Fibroblast of upper back skin (primary cell): ENCODE data around the gene ARHGEF40.

ENCODE experiments used
- DNase-seq: peaks from one replicate; pipeline ENCODE4 v3.0.0-alpha.2; 2013

ARHGEF40 gene

DNA sequence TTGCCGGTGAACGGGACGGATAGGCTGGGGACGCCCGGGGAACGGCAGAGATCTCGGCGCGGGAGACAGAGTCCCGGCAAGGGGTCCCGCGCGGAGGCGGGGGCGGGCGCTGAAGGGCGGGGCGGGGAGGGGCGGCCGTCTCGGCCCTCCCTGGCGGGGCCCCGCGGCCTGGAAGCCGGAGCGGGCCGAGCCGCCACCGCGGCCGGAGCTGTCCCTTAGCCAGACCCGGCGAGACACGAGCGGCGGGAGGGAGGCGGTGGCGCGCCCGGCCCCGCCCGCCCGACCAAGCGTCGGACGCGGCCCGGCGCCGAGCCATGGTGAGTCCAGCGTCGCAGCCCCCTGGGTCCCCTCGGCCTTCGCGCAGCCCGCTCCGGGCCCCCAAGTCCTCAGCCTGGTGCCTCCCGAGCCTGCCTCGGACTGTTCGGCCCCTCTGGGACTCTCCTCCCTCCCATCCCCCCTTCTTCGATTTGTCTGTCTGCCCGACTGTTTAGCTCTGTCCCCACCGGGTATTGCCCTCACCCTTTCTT lies at the start of gene ARHGEF40:
Gene ARHGEF40 (plus strand): TSS at position 222 of the 527 bp plus-strand sequence. CDS start 93 bp downstream, at position 315.
- peak; percentile 49 for DNase-seq

DNA sequence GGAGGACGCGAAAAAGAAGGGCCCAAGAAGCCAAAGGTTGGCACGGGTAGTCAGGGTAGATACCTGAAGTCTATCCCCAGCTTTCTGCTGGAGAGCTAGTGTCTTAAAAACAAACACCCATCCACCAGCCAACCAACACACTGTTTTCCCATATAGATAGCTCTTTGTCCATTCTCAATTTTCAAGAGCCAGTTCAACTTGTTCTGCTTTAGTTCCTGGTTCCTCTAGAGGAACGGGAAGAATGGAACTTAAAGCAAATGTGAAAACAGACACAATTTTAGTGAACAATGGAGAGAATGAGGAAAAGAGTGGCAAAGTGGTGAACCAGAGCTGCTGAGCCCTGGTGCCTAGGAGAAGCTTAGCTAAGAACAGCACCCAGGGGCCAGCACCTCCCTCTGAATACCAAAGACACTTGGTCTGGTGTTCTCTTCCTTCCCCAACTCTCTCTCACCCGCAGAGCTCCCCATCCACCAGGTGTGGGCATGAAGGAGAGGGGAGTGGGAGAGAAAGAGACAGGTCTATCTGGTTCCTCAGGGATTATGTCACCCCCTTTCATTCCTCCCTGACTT lies 49.0 kb upstream of the ARHGEF40 start:
- DNase-seq: no peak

DNA sequence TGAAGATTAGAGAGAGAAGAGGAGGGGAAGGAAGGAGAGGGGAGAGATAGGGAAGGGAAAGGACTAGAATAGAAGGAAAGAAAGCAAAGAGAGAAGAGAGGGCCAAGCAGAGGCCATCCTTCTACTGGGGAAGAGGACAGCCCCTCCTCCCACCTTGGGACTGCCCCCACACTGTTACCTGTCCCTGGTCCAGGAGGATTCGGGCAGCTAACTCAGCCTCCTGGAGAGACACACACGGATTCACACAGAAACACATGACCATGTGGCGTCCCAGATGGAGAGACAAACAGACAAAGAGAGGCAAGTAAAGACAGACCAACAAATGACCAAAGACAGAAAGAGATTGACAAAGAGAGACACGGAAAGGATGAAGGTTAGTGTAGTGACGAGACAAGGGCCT lies 47.4 kb upstream of the ARHGEF40 start:
- no peak for DNase-seq

DNA sequence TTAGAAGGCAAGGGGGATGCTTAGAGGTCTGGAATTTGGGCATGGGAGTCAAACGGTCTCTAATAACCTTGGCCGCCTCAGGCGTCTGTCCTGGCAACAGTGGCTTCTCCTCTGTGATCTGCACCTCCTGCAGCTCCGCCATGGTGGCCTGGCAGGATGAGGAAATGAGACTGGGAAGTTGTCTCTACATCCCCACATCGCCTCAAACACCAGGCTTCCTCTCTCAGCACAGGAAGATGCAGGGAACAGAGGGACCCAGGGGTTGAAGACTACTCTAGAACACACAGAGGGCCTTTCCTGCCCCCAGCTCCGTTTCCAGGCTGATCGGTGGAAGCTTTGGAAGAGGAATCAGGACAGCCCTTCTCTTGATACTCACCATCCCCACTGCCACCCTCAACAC lies 46.9 kb upstream of the ARHGEF40 start:
- DNase-seq: no peak

DNA sequence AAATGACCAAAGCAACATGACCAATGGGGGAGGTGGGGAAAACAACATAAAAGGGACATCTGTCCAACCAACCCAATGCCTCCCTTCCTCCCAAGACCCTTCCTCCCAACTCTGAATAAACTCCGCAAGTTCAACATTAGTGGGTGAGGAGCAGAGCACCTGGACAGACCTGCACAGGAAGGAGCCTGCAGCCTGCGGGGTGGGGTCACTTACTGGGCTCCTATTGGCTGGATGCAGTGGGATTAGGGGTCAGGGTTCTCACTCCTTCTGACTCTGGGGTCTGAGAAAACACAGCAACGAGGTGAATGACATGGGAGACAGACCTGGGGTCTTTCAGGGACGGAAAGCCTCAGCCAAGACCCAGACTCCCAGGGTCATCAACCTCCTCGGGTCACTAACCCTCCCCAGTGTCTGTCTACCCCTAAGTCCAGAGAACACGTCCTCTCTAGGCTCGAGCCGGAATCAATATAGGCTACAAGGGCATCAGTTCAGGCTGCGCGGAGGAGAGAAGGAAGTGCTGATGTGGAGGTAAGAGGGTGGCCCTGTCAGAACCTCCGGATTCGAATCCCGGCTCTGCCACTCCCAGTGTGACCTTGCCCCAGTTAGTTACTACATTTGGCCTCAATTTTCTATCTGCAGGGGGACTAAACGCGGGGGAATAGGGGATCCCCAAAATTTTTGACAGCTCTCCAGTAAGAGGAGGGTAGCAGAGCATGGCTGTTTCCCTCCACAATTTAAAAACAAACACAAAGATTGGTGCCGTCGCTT lies 46.1 kb upstream of the ARHGEF40 start:
- DNase-seq: no peak

DNA sequence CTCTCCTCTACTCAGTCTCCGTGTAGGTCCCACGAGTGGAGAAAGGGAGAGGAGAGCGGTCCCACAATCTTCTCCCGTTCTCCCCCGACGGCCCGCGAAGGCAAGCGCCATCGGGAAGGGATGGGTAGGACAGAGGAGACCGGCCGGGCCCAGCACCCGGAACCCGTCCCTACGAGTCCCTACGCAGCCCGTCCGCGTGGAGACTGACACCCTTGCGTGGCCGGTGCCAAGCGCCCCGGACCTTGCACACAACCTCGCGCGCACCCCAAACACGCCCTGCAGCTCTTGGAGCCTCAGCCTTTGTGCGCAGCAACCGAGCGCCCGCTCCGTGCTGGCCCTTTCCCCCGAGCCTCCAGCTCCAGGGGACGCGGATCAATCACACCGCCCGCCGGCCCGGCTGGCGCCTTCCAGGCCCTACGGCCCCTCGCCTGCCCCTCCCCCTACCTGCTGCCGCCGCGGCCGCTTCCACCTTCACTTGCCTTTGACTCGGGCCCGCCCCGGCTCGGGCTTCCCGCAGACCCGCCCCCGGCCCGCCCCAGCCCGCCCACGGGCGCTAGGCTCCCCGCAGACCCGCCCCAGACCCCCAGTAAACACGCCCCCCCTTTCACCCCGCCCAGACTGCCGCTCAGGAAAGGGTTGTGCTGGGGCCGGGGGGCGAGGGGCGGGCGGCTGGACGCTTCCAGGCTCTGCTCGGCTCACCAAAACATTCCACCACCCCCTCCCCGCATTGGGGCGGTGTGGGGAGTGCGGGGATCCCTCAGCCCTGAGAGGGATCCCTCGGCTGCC lies 45.3 kb upstream of the ARHGEF40 start, which contains the start of gene NDRG2:
Gene NDRG2 (minus strand): TSS at position 477 of the 786 bp plus-strand sequence. CDS start 1,746 bp downstream, outside the sequence.
- peak; percentile 23 for DNase-seq

DNA sequence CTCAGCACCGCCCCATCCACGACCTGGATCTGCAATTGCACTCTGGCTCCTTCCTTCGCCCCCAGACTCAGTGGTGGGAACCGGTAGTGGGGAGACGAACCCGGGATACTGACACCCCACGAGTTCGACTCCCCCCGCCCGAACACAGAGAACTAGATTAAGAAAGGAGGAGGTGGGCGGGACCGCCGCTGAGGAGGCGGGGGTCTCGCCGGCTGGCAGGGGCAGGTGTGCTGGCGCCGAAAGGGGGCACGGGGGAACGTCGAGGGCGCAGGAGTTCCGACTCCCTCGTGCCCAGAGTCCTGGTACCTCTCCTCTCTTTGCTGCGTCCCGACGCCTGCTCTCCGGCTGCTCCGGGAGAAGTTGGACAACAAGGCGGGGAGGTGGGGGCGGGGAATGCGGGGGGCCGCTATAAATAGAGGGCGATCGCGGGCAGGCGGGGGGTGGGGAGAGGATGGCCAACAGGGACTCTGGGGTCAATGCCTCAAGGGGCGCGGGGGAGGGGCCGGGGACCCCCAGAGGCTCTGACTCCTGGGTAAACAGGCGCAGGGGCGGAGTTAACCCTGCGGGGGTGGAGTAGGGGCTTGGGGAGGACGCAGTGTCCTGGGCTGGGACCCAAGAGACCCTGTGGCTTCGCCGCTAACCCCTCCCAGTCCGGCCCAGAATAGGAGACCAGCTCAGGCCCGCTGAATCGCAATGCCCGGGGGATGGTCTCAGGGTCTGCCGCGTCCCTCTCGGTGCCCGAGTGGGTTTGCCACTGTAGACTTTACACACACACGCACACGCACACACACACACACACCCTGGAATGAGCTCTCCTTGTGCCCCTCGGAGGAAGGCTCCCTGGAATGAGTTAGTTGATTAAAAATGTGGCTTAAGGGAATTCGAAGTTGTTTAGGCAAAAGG lies 44.5 kb upstream of the ARHGEF40 start:
- DNase-seq: no peak

DNA sequence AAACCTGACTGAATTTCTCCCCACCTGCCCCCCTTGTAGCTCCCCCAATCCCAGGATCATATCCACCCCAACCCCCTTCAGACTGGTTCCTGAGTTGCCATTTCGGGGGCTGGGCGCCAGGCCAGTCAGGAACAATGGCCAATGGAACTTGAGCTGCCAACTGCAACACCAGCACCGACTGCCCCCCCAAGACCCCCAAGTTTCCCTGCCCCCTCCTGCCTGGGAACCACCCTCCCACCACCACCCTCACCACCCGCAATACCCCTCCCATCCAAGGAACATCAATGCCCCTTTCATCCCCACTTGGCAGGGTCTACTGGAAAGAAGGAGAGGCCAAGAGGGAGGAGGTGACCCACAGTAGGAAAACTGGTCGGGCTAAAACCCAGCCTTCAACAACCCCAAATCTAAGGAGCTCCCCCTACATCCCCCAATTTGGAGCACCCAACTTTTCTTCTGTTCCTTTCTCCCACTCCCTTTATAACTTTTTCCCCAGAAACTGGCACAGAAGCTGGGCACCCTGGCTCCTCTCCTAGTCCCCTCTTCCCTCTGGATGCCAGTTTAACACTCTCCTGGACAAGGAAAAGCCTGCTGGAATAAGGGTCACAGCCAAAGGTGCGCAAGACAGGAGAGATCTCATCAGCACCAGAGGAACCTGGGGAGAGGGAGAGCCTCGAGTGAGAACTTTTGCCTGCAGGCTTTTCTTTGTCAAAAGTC lies 43.7 kb upstream of the ARHGEF40 start:
- no peak for DNase-seq

DNA sequence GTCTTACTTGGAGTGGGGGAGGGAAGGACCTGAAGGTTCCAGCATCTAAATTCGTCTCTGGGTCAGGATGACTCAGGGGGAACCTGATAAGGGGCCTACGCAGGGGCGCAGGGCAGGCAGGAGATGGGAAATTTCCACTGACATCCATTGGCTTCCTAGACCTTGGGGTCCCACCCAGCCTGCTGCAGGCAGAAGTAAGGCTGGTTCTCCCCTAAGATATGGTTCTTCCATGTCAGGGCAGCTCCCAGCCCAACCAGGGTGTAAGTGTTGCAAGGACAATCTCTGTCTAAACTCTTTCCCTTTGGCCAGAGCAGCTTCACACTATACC lies 43.2 kb upstream of the ARHGEF40 start:
- no peak for DNase-seq

DNA sequence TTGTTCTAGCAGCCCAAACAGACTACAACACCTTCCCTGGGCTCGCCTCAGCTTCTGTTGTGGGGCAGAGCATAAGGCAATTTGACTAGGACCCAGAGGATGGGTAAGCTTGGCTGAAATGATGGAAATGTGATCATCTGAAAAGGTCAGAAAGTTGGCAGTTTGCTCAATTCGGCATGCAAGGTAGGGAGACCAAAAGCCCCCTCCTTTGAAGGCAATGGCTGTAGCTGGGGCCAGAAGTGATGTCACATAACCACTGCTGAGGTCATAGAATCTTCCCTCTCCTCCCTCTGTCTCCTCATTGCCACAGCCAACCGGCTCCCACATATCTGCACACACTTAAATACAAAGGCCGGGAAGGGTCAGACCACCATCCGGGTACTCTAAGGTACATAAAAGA lies 40.2 kb upstream of the ARHGEF40 start, which contains the start of gene TPPP2:
Gene TPPP2 (plus strand): TSS at position 301 of the 400 bp plus-strand sequence. CDS start 365 bp downstream, outside the sequence.
- DNase-seq: no peak

DNA sequence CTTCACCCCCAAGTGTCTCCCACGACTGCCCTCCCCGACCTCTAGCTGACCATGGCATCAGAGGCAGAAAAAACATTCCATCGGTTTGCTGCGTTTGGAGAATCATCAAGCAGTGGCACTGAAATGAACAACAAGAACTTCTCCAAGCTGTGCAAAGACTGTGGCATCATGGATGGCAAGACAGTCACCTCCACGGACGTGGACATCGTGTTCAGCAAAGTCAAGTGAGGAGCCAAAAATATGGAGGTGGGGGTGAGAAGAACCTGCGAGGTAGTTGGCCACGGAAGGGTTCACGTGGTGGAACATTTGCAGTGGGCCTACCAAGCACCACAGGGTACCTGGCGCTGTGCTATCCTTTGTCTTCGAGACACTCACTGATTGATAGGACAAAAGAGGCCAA lies 39.6 kb upstream of the ARHGEF40 start:
- DNase-seq: no peak

DNA sequence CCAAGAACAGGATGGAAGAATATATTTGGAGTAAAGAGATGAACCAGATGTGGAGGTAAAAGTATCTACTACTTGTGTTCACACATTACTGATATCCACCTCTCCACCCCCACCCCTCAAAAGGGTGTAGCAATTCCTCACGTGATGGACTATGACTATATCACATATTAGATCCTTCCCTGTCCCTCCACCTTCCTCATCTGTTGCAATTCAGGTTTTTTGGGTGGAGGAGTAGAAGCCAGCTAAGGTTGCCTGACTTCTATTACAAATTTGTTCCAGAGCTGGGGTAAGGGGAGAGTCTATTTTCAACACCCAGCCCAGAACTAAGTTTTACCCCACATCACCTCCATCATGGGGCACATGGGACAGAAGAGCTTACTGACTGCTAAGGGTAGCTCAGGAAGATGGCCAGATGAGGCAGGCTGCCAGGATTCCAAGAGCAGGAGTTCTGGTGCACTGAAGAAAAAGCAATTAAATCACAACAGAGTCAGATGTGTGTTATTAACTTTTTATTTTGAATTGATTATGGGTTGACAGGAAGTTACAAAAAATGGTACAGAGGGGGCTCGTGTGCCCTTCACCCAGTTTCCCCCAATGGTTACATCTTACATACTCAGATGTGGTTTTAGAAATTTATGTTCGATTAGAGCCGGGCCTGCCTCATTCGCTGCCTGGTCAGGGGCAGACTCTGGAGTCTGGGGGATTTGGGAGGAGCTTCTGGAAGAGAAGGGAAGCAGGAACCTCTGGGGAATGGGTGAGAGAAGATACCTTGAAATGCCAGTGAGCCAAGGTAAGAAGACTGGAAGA lies 37.6 kb upstream of the ARHGEF40 start:
- no peak for DNase-seq

DNA sequence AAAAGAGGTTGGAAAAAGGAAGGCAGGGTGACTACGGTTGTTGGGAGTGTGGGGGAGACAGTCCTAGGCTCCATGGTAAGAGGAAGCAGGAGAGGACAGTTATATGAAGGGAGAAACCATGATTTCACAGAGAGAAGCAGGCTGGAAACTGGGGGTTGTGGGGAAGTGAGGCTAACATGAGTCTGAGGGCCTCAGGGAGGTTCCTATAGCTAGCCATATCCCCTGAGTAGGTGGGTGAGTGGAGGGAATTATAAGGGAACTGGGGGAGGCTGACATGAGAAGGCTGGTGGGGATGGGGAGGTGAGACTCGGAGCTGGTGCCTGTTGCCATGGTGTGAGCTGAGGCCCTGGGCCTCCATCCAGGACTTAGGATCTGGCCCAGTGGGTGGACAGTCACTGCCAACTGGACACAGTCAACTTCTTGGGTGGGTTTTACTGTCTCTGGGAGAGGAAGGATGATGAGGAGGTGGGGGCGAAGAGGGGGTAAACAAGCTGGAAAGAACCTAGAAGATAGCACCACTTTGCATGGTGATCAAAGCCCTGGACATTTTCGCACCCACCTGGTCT lies 36.9 kb upstream of the ARHGEF40 start:
- no peak for DNase-seq

DNA sequence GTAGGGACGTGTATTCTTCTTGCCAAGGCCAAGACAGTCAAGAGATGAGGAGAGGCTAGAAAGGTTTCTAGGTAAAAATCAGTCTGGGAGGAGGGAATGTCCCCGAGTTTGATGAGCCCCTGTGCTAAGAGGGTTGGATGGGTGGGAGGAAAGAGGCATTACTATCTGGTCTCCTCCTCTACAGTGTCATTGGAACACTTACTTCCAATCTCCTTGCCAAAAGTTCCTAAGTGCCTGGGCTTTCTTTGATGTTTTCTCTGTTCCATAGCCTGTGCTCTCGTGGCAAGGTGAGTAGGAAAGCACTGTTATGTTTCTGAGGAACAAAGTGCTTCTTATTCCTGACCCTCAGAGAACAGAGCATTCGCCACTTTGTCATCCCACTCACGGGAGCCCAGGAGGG lies 35.4 kb upstream of the ARHGEF40 start, which contains the start of gene RNASE13:
Gene RNASE13 (minus strand): TSS at position 101 of the 400 bp plus-strand sequence. CDS start 519 bp downstream, outside the sequence.
- DNase-seq: no peak

DNA sequence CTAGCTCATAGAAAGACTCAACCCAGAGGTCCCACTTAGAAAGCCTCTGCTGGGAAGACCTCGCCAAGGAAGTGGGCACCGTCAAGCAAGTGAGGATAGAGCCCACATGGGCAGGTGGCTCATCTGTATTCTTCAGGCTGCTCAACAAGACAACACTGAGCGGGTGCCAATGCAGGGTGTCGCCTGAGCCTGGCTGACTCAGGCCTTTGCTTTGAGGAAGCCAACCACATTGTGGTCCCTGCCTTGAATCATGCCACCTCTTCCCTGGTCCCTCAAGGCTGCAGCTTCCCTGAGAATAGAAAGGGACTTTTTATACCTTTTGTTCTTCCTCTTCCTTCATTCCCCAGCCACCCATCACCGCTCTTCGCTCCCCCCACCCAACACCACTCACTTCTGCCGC lies 33.4 kb upstream of the ARHGEF40 start:
- DNase-seq: no peak

DNA sequence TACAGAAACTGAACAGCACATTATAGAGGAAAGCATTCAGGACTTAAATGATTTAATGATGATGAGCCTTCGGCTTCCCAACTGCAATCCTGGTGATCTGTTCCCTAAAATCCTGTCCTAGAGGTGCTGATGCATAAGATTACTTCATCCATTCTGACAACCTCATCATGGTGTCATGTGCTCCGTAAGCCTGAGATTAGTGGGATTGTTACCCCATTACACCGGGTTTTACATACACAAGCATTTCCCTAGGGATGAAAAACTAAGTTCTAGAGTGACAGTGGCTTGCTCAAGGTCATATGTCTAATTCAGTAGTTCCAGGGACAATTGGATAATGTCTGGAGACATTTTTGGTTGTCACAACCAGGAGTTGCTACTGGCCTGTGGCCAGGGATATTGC lies 32.9 kb upstream of the ARHGEF40 start:
- DNase-seq: no peak

DNA sequence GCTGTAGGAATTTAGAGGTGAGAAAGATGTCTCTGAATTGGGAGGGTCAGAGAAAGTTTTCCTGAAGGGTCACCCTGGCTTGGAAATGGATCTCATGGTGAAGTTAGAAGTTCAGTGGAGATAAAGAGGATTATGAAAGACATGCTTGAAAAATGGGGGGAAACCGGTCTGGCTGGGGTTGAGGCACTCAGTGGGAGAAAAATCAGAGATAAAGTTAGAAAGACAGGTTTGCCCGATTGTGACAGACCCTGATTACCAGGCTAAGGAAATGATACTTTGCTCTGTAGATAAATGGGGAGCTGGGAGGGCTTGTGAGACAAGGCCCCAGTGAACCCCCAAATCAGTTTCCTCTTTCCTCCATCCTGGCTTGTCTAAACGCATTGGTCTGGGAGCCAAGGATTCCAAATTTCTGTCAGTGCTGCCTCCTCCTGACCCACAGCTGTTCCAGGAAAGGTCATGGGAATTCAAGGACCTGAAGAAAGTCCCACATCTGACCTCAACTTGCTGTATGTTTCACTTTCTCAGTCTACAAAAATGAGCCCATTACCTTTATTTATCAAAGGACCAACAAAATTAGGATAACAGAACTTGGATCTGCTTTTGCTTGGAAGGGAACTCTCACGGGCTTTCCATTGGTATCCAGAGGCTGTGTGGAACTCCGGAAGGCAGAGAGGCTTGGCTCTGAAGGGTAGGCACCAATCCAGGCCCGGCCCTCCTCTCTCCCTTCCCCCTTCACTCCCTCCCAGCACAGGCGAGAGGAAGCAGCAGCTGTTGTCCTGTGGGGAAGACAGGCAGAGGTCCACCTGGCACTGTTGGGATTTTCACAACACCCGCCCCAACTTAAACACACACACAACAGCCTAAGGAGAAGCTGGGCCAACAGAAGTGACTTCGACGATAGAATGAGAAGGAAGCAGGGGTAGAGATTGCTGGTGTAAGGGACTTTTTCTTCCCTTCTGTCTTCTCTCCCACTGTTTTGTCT lies 31.4 kb upstream of the ARHGEF40 start:
- peak; percentile 58 for DNase-seq

DNA sequence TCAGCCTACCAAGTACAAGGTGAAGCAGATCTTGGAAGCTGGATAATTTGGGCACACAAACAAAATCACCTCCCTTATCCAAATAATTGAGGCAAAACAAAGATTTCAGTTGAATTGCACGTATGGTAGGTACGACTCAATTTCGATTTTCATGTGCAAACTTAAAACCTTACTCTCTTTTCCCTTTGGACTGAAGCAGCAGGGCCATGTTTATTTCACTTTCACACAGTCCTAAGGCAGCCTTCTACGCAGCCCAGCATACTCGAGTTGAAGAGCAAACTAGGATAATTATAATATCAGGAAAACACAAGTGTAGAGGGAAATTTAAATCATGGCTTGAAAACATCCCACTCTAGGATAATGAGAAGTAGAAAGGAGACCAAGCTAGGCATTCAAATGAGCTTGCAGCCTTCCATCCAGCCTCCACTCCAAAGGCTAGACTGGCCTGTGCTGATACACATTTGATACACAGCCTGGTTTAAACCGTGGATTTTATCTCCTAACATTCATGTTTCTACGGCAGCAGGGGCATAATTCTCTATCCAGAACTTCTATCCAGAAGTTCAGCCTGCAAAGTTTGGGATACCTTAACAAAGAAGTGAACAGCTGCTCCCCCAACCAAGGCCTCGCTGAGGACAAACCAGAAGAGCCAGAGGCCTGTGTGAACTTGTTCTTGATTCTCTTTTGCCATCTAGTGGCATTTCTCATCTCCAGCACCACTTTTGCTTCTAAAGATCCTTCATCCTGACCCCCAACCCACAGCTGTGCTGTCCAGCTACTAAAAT lies 30.3 kb upstream of the ARHGEF40 start:
- DNase-seq: peak; percentile 73
